ENCODE measurements around the gene DAP3.
"Not testable (repeated sequence)": the region's sequence is repeated elsewhere in the genome, so short reads cannot be mapped to it uniquely, and the experiment has no call there.

Gene DAP3

DNA sequence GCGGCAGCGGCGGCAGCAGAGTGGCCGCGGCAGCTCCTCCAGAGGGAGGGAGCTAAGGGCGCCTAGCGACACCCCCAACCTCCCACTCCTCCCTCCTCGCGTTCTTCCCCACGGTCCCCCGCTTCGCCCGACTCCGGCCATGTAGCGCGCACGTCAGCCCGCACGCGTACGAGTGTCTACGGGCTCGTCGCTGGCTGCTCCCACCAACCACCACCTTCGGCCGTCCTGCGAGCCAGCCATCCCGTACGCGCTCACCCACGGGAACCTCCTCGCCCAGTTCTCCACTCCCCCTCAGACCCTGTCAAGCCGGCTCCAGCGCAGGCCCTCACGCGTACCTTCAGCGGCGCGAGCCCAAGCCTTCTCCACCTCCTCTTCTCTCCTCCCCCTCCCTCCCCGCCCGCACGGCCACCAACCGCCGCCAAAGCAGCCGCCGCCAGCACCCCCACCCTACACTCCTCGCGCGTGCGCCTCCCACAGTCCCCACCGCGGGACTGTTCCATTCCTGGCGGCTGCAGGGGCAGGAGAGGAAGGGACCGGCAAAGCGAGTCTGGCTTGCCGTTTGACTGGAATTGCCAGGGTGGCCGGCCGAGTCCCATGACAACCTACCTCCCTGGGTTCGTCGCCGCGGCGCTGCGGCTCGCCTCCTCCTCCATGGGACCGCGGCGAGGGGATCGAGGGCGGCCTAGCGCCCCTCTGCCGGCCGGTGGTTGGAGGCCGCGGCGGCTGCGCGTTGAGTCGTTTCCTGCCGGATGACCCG is 389 bp upstream of the DAP3 start, which contains the start of gene YY1AP1:
TSS of gene YY1AP1 (minus strand) at position 451 of the 757 bp plus-strand sequence. CDS start 8,338 bp downstream, outside the sequence.
- H3K4me3 ChIP-seq (ENCODE audit: low read depth, low read length), result peak within 1 kb of the TSS; percentile 96
- peak; percentile 91 for DNase-seq (ENCODE audit: low read depth)
- TF ChIP-seq, protein P1, sequence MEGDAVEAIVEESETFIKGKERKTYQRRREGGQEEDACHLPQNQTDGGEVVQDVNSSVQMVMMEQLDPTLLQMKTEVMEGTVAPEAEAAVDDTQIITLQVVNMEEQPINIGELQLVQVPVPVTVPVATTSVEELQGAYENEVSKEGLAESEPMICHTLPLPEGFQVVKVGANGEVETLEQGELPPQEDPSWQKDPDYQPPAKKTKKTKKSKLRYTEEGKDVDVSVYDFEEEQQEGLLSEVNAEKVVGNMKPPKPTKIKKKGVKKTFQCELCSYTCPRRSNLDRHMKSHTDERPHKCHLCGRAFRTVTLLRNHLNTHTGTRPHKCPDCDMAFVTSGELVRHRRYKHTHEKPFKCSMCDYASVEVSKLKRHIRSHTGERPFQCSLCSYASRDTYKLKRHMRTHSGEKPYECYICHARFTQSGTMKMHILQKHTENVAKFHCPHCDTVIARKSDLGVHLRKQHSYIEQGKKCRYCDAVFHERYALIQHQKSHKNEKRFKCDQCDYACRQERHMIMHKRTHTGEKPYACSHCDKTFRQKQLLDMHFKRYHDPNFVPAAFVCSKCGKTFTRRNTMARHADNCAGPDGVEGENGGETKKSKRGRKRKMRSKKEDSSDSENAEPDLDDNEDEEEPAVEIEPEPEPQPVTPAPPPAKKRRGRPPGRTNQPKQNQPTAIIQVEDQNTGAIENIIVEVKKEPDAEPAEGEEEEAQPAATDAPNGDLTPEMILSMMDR (conservative IDR thresholded peaks at IDR 0.05; ENCODE audit: low read depth, low read length), result no peak

GRCh38 chr1:155691992-155692528 is 3.2 kb downstream of the DAP3 start:
- TF ChIP-seq, protein P1 (conservative IDR thresholded peaks at IDR 0.05; ENCODE audit: low read depth, low read length), result no peak
- DNase-seq (ENCODE audit: low read depth), result no peak
- no peak overlapping the region for H3K4me3 ChIP-seq (ENCODE audit: low read depth, low read length)

DNA sequence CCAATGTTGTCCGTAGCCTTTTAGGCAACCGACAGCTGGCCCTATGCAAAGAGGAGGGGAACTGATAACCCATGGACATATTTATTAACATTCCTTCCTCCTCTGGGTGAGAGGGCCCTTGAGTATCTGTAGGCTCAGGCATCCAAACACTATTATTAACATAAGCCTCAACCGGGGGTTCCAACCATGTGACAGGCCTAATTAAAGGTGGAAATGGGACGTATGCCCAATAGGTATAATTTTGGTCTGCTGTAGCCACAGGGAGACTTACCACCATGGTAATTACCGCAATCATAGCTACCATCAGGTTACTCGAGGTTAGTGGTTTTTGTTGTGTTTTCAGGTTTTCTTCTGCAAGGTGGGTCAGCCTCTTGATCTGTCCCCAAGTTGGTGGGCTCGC is 5.3 kb downstream of the DAP3 start:
- H3K4me3 ChIP-seq (ENCODE audit: low read depth, low read length), result no peak overlapping the region
- no peak for DNase-seq (ENCODE audit: low read depth)
- TF ChIP-seq, protein P1 (conservative IDR thresholded peaks at IDR 0.05; ENCODE audit: low read depth, low read length), result no peak

GRCh38 chr1:155695072-155695471 is 6.2 kb downstream of the DAP3 start:
- DNase-seq (ENCODE audit: low read depth), result no peak
- no peak overlapping the region for H3K4me3 ChIP-seq (ENCODE audit: low read depth, low read length)
- TF ChIP-seq, protein P1 (conservative IDR thresholded peaks at IDR 0.05; ENCODE audit: low read depth, low read length), result no peak

- TF ChIP-seq, protein P1 (conservative IDR thresholded peaks at IDR 0.05; ENCODE audit: low read depth, low read length), result no peak
- DNase-seq (ENCODE audit: low read depth), result no peak
- no peak overlapping the region for H3K4me3 ChIP-seq (ENCODE audit: low read depth, low read length)
Measured at GRCh38 chr1:155695608-155696007, 6.7 kb downstream of the DAP3 start.

DNA sequence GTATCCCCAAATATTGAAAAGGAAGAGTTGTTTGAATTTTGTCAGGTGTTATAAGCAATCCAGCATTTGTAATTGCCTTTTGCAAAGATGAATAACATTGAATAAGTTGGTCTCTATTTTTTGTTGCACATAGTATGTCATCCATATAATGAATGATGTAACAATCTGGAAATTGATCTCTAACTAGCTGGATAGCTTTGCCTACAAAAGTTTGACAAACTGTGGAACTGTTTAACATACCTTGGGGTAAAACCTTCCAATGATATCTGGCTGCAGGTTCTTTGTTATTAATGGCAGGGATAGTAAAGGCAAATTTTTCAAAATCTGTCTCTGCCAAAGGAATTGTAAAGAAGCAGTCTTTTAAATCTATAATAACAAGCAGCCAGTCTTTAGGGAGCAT is 7.6 kb downstream of the DAP3 start:
- no peak for DNase-seq (ENCODE audit: low read depth)
- no peak overlapping the region for H3K4me3 ChIP-seq (ENCODE audit: low read depth, low read length)
- TF ChIP-seq, protein P1 (conservative IDR thresholded peaks at IDR 0.05; ENCODE audit: low read depth, low read length), result no peak

DNA sequence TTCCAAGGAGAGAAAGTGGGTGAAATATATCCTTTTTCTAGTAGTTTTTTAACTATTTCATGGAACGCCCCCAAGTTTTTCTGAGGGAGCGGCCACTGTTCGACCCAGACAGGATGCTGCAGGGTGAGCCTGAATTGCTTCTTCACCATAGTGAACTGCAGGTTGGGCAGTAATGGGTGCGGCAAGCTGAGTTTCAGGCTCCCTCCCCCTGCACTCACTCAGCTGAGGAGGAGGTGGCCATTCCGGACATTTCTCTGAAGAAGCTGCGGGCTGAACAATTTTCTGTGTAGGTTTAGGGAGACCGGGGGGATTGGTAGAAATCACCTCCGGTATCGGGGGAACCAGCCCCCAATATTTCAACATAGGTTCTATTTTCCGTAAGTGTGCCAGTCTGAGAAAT is 8.2 kb downstream of the DAP3 start:
- DNase-seq (ENCODE audit: low read depth), result no peak
- H3K4me3 ChIP-seq (ENCODE audit: low read depth, low read length), result no peak overlapping the region
- TF ChIP-seq, protein P1 (conservative IDR thresholded peaks at IDR 0.05; ENCODE audit: low read depth, low read length), result no peak

DNA sequence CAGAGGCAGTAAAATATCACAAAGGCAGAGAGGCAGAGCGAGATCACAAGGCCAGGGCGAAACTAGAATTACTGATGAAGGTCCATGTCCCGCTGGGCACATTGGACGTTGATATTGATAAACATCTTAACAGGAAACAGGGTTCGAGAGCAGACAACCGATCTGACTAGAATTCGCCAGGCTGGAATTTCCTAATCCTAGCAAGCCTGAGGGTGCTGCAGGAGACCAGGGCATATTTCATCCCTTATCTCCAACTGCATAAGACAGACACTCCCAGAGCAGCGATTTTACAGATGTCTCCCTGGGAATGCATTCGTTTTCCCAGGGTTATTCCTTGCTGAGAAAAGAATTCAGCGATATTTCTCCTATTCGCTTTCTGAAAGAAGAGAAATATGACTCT is 8.7 kb downstream of the DAP3 start:
- DNase-seq (ENCODE audit: low read depth); H3K4me3 ChIP-seq (ENCODE audit: low read depth, low read length): not testable (repeated sequence)
